BLaER1 (cell line): ENCODE data around the gene KIF26B.
"Not testable (repeated sequence)": the region's sequence is repeated elsewhere in the genome, so short reads cannot be mapped to it uniquely, and the experiment has no call there.

Source experiments
- H3K27ac ChIP-seq: shearing (Covaris generic); formaldehyde crosslinking; 2 replicates; pipeline ENCODE4 v1.8.1; 2022
- H3K27me3 ChIP-seq: shearing (Covaris generic); formaldehyde crosslinking; 2 replicates; pipeline ENCODE4 v1.8.1; 2022
- H3K36me3 ChIP-seq: shearing (Covaris generic); formaldehyde crosslinking; 2 replicates; pipeline ENCODE4 v1.8.1; 2022
- H3K4me1 ChIP-seq: shearing (Covaris generic); formaldehyde crosslinking; 2 replicates; pipeline ENCODE4 v1.8.1; 2022
- H3K4me2 ChIP-seq: shearing (Covaris generic); formaldehyde crosslinking; 2 replicates; pipeline ENCODE4 v1.8.1; 2022
- H3K4me3 ChIP-seq: shearing (Covaris generic); formaldehyde crosslinking; 2 replicates; pipeline ENCODE4 v1.8.1; 2022
- H3K9ac ChIP-seq: shearing (Covaris generic); formaldehyde crosslinking; 2 replicates; pipeline ENCODE4 v1.8.1; 2022
- H3K9me3 ChIP-seq: shearing (Covaris generic); formaldehyde crosslinking; 2 replicates; pipeline ENCODE4 v1.8.1; 2022
- H4K20me1 ChIP-seq: shearing (Covaris generic); formaldehyde crosslinking; 2 replicates; pipeline ENCODE4 v1.8.1; 2022
- Cebpa-rat ChIP-seq: shearing (Covaris generic); IDR thresholded peaks from 2 replicates; pipeline ENCODE4 v1.8.1; 2022

KIF26B gene

GRCh38 chr1:245116751-245117150, 38.0 kb upstream of the KIF26B start:
- Histone ChIP-seq H3K4me1 (peaks cover 16% of the 10 kb centered on the region), H3K36me3 (no peaks in the 10 kb centered on the region), H3K27me3 (no peaks in the 10 kb centered on the region), H3K27ac (no peak overlapping the region), H3K9ac (no peak overlapping the region), H3K9me3 (no peaks in the 10 kb centered on the region), H3K4me2 (no peak overlapping the region), H4K20me1 (no peaks in the 10 kb centered on the region), H3K4me3 (no peak overlapping the region)
- no peak for TF ChIP-seq Cebpa-rat

GRCh38 chr1:245118066-245118465, 36.7 kb upstream of the KIF26B start:
- Histone ChIP-seq H3K27me3 (no peaks in the 10 kb centered on the region), H3K9me3 (no peaks in the 10 kb centered on the region), H3K4me1 (peaks cover 16% of the 10 kb centered on the region), H3K4me2 (no peak overlapping the region), H3K36me3 (peaks cover 10% of the 10 kb centered on the region; the same call in 1 of the 2 replicates), H4K20me1 (no peaks in the 10 kb centered on the region), H3K27ac (no peak overlapping the region), H3K4me3 (no peak overlapping the region), H3K9ac (no peak overlapping the region)
- no peak for TF ChIP-seq Cebpa-rat

GRCh38 chr1:245118806-245119205, 36.0 kb upstream of the KIF26B start:
- Histone ChIP-seq H3K9me3 (no peaks in the 10 kb centered on the region), H4K20me1 (no peaks in the 10 kb centered on the region), H3K4me1 (peaks cover 10% of the 10 kb centered on the region), H3K4me3 (no peak overlapping the region), H3K9ac (no peak overlapping the region), H3K4me2 (no peak overlapping the region), H3K27ac (no peak overlapping the region), H3K27me3 (no peaks in the 10 kb centered on the region), H3K36me3 (peaks cover 17% of the 10 kb centered on the region; the same call in 1 of the 2 replicates)
- TF ChIP-seq Cebpa-rat, result no peak

- no peaks in the 10 kb centered on the region for H3K9me3 ChIP-seq
- TF ChIP-seq Cebpa-rat, result no peak
- H3K36me3 ChIP-seq, result peaks cover 26% of the 10 kb centered on the region
- no peaks in the 10 kb centered on the region for H3K4me1 ChIP-seq
- no peak overlapping the region for H3K4me3 ChIP-seq
- H3K4me2 ChIP-seq, result no peak overlapping the region
- H4K20me1 ChIP-seq, result no peaks in the 10 kb centered on the region
- H3K27me3 ChIP-seq, result no peaks in the 10 kb centered on the region
- no peak overlapping the region for H3K27ac ChIP-seq
- no peak overlapping the region for H3K9ac ChIP-seq
These were observed 33.3 kb upstream of the KIF26B start for GRCh38 chr1:245121523-245121922.

- TF ChIP-seq Cebpa-rat, result no peak
- Histone ChIP-seq H3K4me1 (peaks cover 10% of the 10 kb centered on the region; the same call in 1 of the 2 replicates), H3K4me3 (no peak overlapping the region), H3K9ac (no peak overlapping the region), H3K27me3 (no peaks in the 10 kb centered on the region), H3K36me3 (peaks cover 26% of the 10 kb centered on the region), H3K27ac (no peak overlapping the region), H4K20me1 (no peaks in the 10 kb centered on the region), H3K9me3 (no peaks in the 10 kb centered on the region), H3K4me2 (no peak overlapping the region)
These were observed 30.5 kb upstream of the KIF26B start for GRCh38 chr1:245124241-245124640.

GRCh38 chr1:245124644-245125043, 30.1 kb upstream of the KIF26B start:
- TF ChIP-seq Cebpa-rat, result no peak
- Histone ChIP-seq H3K9ac (no peak overlapping the region), H3K9me3 (no peaks in the 10 kb centered on the region), H3K4me3 (no peak overlapping the region), H4K20me1 (no peaks in the 10 kb centered on the region), H3K36me3 (peaks cover 26% of the 10 kb centered on the region), H3K27me3 (no peaks in the 10 kb centered on the region), H3K27ac (no peak overlapping the region), H3K4me2 (no peak overlapping the region), H3K4me1 (peaks cover 10% of the 10 kb centered on the region; the same call in 1 of the 2 replicates)

GRCh38 chr1:245126530-245126929, 28.3 kb upstream of the KIF26B start:
- Histone ChIP-seq H3K9me3 (no peaks in the 10 kb centered on the region), H3K9ac (no peak overlapping the region), H3K27ac (no peak overlapping the region), H3K36me3 (peaks cover 26% of the 10 kb centered on the region), H3K4me1 (peaks cover 10% of the 10 kb centered on the region; the same call in 1 of the 2 replicates), H3K4me3 (no peak overlapping the region), H3K27me3 (no peaks in the 10 kb centered on the region), H4K20me1 (no peaks in the 10 kb centered on the region), H3K4me2 (no peak overlapping the region)
- no peak for TF ChIP-seq Cebpa-rat

- no peak overlapping the region for H3K9ac ChIP-seq
- H3K4me2 ChIP-seq, result no peak overlapping the region
- H3K27me3 ChIP-seq, result no peaks in the 10 kb centered on the region
- TF ChIP-seq Cebpa-rat, result no peak
- no peak overlapping the region for H3K27ac ChIP-seq
- no peak overlapping the region for H3K4me3 ChIP-seq
- no peaks in the 10 kb centered on the region for H3K9me3 ChIP-seq
- no peaks in the 10 kb centered on the region for H4K20me1 ChIP-seq
- peaks cover 18% of the 10 kb centered on the region for H3K4me1 ChIP-seq
- peaks cover 11% of the 10 kb centered on the region; the same call in 1 of the 2 replicates for H3K36me3 ChIP-seq
These were observed 26.2 kb upstream of the KIF26B start for GRCh38 chr1:245128381-245129101.

- H3K9ac ChIP-seq, result no peak overlapping the region
- H3K36me3 ChIP-seq, result peaks cover 9% of the 10 kb centered on the region; the same call in 1 of the 2 replicates
- H3K9me3 ChIP-seq, result no peaks in the 10 kb centered on the region
- no peaks in the 10 kb centered on the region for H4K20me1 ChIP-seq
- peaks cover 18% of the 10 kb centered on the region for H3K4me1 ChIP-seq
- no peak for TF ChIP-seq Cebpa-rat
- no peak overlapping the region for H3K4me2 ChIP-seq
- no peak overlapping the region for H3K4me3 ChIP-seq
- H3K27me3 ChIP-seq, result no peaks in the 10 kb centered on the region
- no peak overlapping the region for H3K27ac ChIP-seq
These were observed 25.2 kb upstream of the KIF26B start for GRCh38 chr1:245129319-245130240.

- H3K27ac ChIP-seq, H3K4me2 ChIP-seq: not testable (repeated sequence)
These were observed 24.3 kb upstream of the KIF26B start for GRCh38 chr1:245130281-245131025.

More at GRCh38 chr1:245130281-245131025, 24.3 kb upstream of the KIF26B start:
- not testable (repeated sequence) for H3K27me3 ChIP-seq, H3K36me3 ChIP-seq, H4K20me1 ChIP-seq, H3K9me3 ChIP-seq, H3K4me3 ChIP-seq, H3K9ac ChIP-seq
- H3K4me1 ChIP-seq, result peaks cover 18% of the 10 kb centered on the region
